B cell (primary cell): ENCODE results near the gene ATXN1. TPM values are rescaled to one million over a fixed set of nuclear protein-coding genes. Genes with fewer than 3 reads are reported as not detected.

Experiments used
- ATAC-seq: fragments of 200-7000 bp; cut with Tn5 transposase; one replicate; pipeline ENCODE4 v1.10.0; 2021; ENCODE audit warnings: low read depth, mild to moderate bottlenecking, moderate number of reproducible peaks, moderate library complexity
- CTCF ChIA-PET: fragments of 350-600 bp; sonication (Branson Sonifier 250); formaldehyde crosslinking; loops from one replicate; lab custom pipeline; 2021; ENCODE audit warnings: antibody characterized with exemption, inconsistent platforms; lab: Charles Lee
- POLR2A ChIA-PET: fragments of 350-600 bp; sonication (Branson Sonifier 250); formaldehyde crosslinking; loops from one replicate; lab custom pipeline; 2021; ENCODE audit warnings: antibody characterized with exemption; lab: Charles Lee
- DNase-seq: peaks from one replicate; pipeline ENCODE4 v3.0.0; 2013
- H2AFZ ChIP-seq: 2 replicates; pipeline ENCODE4 v1.6.1; 2012; ENCODE audit warnings: mild to moderate bottlenecking, low read depth, low read length; ENCODE audit not compliant: insufficient read depth, poor library complexity, severe bottlenecking
- H3K27ac ChIP-seq, 2 donors: 1 replicate in 1 of 2; 2 replicates in 1 of 2; pipeline ENCODE4 v1.5.1; 2012 to 2013; ENCODE audit warnings: low read length in 2 of 2, mild to moderate bottlenecking in 2 of 2, moderate library complexity in 1 of 2
- H3K27me3 ChIP-seq, 4 experiments: fragments of 200-600 bp in 1 of 4; sonication (generic) in 1 of 4; replicated peaks in 1 of 4; 1 replicate in 2 of 4; 2 replicates in 2 of 4; pipeline versions ENCODE4 v1.6.1 to v1.7.0; 2013 to 2016; ENCODE audit warnings: low read length in 3 of 4, mild to moderate bottlenecking in 2 of 4, mixed read lengths in 1 of 4, moderate library complexity in 1 of 4; ENCODE audit not compliant: insufficient read depth in 4 of 4, control insufficient read depth in 3 of 4; ENCODE audit errors: control extremely low read depth in 1 of 4
- H3K36me3 ChIP-seq, 2 experiments: replicated peaks in 1 of 2; 1 replicate in 1 of 2; 2 replicates in 1 of 2; pipeline versions ENCODE4 v1.6.1 to v1.7.1; 2013; ENCODE audit warnings: low read length in 1 of 2; ENCODE audit not compliant: insufficient read depth in 2 of 2, control insufficient read depth in 1 of 2; ENCODE audit errors: control extremely low read depth in 1 of 2, extremely low read depth in 1 of 2
- H3K4me1 ChIP-seq, 2 donors: fragments of 200-600 bp in 1 of 2; sonication (generic) in 1 of 2; 1 replicate in 1 of 2; 2 replicates in 1 of 2; pipeline versions ENCODE4 v1.5.1 to v1.6.1; 2013 to 2017; ENCODE audit warnings: low read length in 2 of 2; ENCODE audit not compliant: control insufficient read depth in 2 of 2, insufficient read depth in 2 of 2
- H3K4me2 ChIP-seq: replicated peaks from 2 replicates; pipeline ENCODE3; 2012; ENCODE audit warnings: mild to moderate bottlenecking, low read depth, low read length; ENCODE audit not compliant: poor library complexity, severe bottlenecking
- H3K4me3 ChIP-seq, 5 experiments: fragments of 200-600 bp in 1 of 5; sonication (generic) in 1 of 5; 1 replicate in 3 of 5; 2 replicates in 2 of 5; pipeline versions ENCODE4 v1.5.1 to v1.7.0; 2011 to 2016; ENCODE audit warnings: low read length in 4 of 5, mild to moderate bottlenecking in 4 of 5, low read depth in 2 of 5, control low read depth in 1 of 5, moderate library complexity in 1 of 5; ENCODE audit not compliant: insufficient read depth in 1 of 5; ENCODE audit errors: control extremely low read depth in 1 of 5, extremely low read depth in 1 of 5
- H3K79me2 ChIP-seq: fragments of 200-600 bp; sonication (generic); one replicate; pipeline ENCODE4 v1.6.0; 2016; ENCODE audit warnings: low read length; ENCODE audit not compliant: control insufficient read depth, insufficient read depth
- H3K9ac ChIP-seq: fragments of 200-600 bp; sonication (generic); 2 replicates; pipeline ENCODE4 v1.6.1; 2017; ENCODE audit warnings: mild to moderate bottlenecking, low read length, moderate library complexity
- H3K9me3 ChIP-seq, 3 donors: one replicate each; pipeline versions ENCODE4 v1.6.1 to v1.7.1; 2013; ENCODE audit warnings: low read length in 2 of 3; ENCODE audit not compliant: control insufficient read depth in 2 of 3, insufficient read depth in 1 of 3; ENCODE audit errors: control extremely low read depth in 1 of 3
- H4K20me1 ChIP-seq: 2 replicates; pipeline ENCODE4 v1.6.0; 2012; ENCODE audit warnings: mild to moderate bottlenecking, low read length; ENCODE audit not compliant: insufficient read depth, control insufficient read depth, poor library complexity, severe bottlenecking
- H3K27ac Mint-ChIP-seq: one replicate; pipeline ENCODE4 v1.8.0; 2021; ENCODE audit warnings: mixed read lengths
- H3K27me3 Mint-ChIP-seq: one replicate; pipeline ENCODE4 v1.8.0; 2021; ENCODE audit warnings: mixed read lengths
- H3K4me1 Mint-ChIP-seq: one replicate; pipeline ENCODE4 v1.8.0; 2021; ENCODE audit warnings: mixed read lengths
- H3K4me3 Mint-ChIP-seq: one replicate; pipeline ENCODE4 v1.8.0; 2021; ENCODE audit warnings: mixed read lengths
- H3K9me3 Mint-ChIP-seq: one replicate; pipeline ENCODE4 v1.8.0; 2022; ENCODE audit warnings: mixed read lengths; ENCODE audit not compliant: insufficient read depth
- EZH2 ChIP-seq: IDR thresholded peaks from 2 replicates; pipeline ENCODE4 v1.6.1; 2012; ENCODE audit warnings: borderline replicate concordance, low read depth, mild to moderate bottlenecking, moderate library complexity, low read length; ENCODE audit not compliant: insufficient read depth, poor library complexity, severe bottlenecking
- WGBS: methylation state at CpG from one replicate; pipeline ENCODE4 v1.1.5; 2013; ENCODE audit warnings: missing lambda C conversion rate; ENCODE audit not compliant: insufficient coverage; 5-methylcytosine and 5-hydroxymethylcytosine counted together
- intact Hi-C: fragments of 100-400 bp; cut with micrococcal nuclease; formaldehyde crosslinking; loops from one replicate; pipeline ENCODE4 v1.10.0; 2022
- polyA plus RNA-seq: library from polyadenylated mRNA; depleted of rRNA; stranded (reverse); fragments of >200 nt; gene quantifications from 2 replicates; pipeline ENCODE4 v1.2.3, GENCODE V29; 2012
- total RNA-seq, 2 donors: library from RNA; stranded (reverse); fragments of 120-200 nt in 1 of 2; gene quantifications; 1 replicate in 1 of 2; 2 replicates in 1 of 2; pipeline versions ENCODE4 v1.2.3 to v1.2.4, GENCODE V29; 2013 to 2022
- TF ChIP-seq, protein P1 (sequence below): fragments of 200-600 bp; IDR thresholded peaks from one replicate; pipeline ENCODE4 v1.8.0; 2022; ENCODE audit warnings: antibody characterized with exemption, mild to moderate bottlenecking

The ATXN1 gene
- total and polyA plus RNA-seq, 2 donors (not counting 1 experiment from before 2014, with no cell fraction given): 5.7 to 63.8 TPM

DNA sequence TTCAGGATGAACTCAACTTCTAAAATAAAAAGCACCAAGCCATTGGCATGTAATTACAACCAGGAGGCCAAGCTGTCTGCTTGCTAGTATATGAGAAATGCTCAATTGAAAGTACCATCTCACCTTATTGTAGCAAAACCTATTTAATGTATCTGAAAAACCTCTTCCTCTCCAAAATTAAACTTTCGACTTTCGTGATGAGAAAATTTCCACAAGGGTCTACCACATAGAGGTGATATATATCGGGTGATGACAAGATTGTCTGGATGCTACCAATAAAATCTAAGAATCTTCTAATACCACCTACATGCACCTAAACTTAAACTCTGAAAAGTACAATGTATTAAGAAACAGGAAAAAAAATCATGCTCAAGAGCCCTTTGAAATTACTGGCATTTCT lies 74.2 kb downstream of the ATXN1 start:
- H3K4me1 Mint-ChIP-seq: peaks cover 62% of the 10 kb centered on the region
- TF ChIP-seq, protein P1, sequence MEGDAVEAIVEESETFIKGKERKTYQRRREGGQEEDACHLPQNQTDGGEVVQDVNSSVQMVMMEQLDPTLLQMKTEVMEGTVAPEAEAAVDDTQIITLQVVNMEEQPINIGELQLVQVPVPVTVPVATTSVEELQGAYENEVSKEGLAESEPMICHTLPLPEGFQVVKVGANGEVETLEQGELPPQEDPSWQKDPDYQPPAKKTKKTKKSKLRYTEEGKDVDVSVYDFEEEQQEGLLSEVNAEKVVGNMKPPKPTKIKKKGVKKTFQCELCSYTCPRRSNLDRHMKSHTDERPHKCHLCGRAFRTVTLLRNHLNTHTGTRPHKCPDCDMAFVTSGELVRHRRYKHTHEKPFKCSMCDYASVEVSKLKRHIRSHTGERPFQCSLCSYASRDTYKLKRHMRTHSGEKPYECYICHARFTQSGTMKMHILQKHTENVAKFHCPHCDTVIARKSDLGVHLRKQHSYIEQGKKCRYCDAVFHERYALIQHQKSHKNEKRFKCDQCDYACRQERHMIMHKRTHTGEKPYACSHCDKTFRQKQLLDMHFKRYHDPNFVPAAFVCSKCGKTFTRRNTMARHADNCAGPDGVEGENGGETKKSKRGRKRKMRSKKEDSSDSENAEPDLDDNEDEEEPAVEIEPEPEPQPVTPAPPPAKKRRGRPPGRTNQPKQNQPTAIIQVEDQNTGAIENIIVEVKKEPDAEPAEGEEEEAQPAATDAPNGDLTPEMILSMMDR: no peak
- TF ChIP-seq EZH2: no peak
- no peaks in the 10 kb centered on the region for H3K27me3 Mint-ChIP-seq
- ATAC-seq (no peak), DNase-seq (no peak)
- H3K27ac Mint-ChIP-seq: no peak overlapping the region
- no peak overlapping the region for H3K4me3 Mint-ChIP-seq
- H3K27me3 ChIP-seq: no peaks in the 10 kb centered on the region
- H3K9me3 ChIP-seq: no peaks in the 10 kb centered on the region
- H3K79me2 ChIP-seq: no peaks in the 10 kb centered on the region
- H3K4me3 ChIP-seq: no peak overlapping the region
- CTCF ChIA-PET: interaction anchor here (1.0 to 1.1 kb wide), 2 partner anchors 10 to 84 kb away, joined by 3 read pairs; no protein-coding TSS in a partner anchor
- H3K4me2 ChIP-seq: no peak overlapping the region
- no peaks in the 10 kb centered on the region for H3K9me3 Mint-ChIP-seq
- WGBS: no CpG with 5 or more reads among the region's 3 CpGs
- no peak overlapping the region for H3K27ac ChIP-seq
- no peaks in the 10 kb centered on the region for H3K36me3 ChIP-seq
- H3K9ac ChIP-seq: no peak overlapping the region
- intact Hi-C loops: no loop called here
- H3K4me1 ChIP-seq: peaks cover 21 to 29% of the 10 kb centered on the region in 2 donors
- H4K20me1 ChIP-seq: no peaks in the 10 kb centered on the region
- POLR2A ChIA-PET: no interaction called here
- H2AFZ ChIP-seq: no peak overlapping the region

DNA sequence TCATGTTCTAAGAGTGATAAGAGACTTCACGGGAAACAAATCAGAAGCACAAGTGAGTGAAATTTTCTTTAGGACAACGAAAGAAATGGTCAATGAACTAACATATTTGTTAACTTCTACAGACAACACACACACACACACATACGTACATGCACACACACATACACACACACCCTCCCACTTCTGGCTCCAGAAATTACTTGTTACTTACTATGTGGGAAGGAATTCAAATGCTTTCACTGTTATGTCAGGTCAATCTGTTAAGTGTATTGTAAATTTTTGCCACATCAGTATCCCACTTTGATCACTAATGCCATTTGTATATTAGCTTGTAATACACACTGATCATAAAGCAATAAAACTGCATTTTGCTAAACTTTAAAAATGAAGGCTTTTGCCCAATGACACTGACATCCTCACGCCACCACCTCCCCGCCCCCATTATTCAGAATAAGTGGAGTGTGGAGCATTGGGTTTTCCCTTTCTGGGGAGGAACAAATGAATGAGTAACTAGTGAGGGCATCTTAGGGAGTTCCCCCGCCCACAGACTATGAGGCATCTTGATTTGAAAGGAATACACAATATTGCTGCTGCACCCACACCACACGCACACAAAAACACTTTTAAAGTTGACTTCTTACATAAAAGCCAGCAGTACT lies 76.2 kb downstream of the ATXN1 start:
- Histone ChIP-seq H3K27ac (no peak overlapping the region), H3K79me2 (no peaks in the 10 kb centered on the region), H3K36me3 (no peaks in the 10 kb centered on the region), H3K9ac (no peak overlapping the region), H3K4me3 (no peak overlapping the region), H3K9me3 (no peaks in the 10 kb centered on the region), H4K20me1 (no peaks in the 10 kb centered on the region), H3K4me1 (peaks cover 21 to 22% of the 10 kb centered on the region in 2 donors), H3K4me2 (no peak overlapping the region), H3K27me3 (no peaks in the 10 kb centered on the region), H2AFZ (no peak overlapping the region)
- TF ChIP-seq, protein P1: no peak
- no peak for TF ChIP-seq EZH2
- peak overlapping the region; percentile 21 for H3K4me3 Mint-ChIP-seq
- H3K27me3 Mint-ChIP-seq: no peaks in the 10 kb centered on the region
- no CpG with 5 or more reads among the region's 7 CpGs for WGBS
- ChIA-PET POLR2A (no interaction called here), CTCF (interaction anchor here (1.4 kb wide), 1 partner anchor 14 kb away, joined by 3 read pairs; no protein-coding TSS in a partner anchor)
- intact Hi-C loops: no loop called here
- DNase-seq: peak; percentile 51
- H3K9me3 Mint-ChIP-seq: no peaks in the 10 kb centered on the region
- peak overlapping the region; percentile 5 for H3K27ac Mint-ChIP-seq
- peak; percentile 71 for ATAC-seq
- peaks cover 44% of the 10 kb centered on the region for H3K4me1 Mint-ChIP-seq
